A673 (cell line): ENCODE data around the gene KCNJ15.

Experiments used
- CTCF ChIP-seq: fragments of 300-800, 200-600 bp; sonication (generic); conservative IDR thresholded peaks from 2 replicates; pipeline ENCODE4 v1.5.1; 2017; ENCODE audit warnings: low read depth, mild to moderate bottlenecking, antibody characterized with exemption, low read length, moderate library complexity, mixed read lengths
- EZH2 ChIP-seq: fragments of 200-600 bp; sonication (generic); IDR thresholded peaks from 2 replicates; pipeline ENCODE4 v1.6.1; 2017; ENCODE audit warnings: borderline replicate concordance, low read depth, mild to moderate bottlenecking, mixed read lengths, antibody characterized with exemption, low read length; ENCODE audit not compliant: poor library complexity, severe bottlenecking

DNA sequence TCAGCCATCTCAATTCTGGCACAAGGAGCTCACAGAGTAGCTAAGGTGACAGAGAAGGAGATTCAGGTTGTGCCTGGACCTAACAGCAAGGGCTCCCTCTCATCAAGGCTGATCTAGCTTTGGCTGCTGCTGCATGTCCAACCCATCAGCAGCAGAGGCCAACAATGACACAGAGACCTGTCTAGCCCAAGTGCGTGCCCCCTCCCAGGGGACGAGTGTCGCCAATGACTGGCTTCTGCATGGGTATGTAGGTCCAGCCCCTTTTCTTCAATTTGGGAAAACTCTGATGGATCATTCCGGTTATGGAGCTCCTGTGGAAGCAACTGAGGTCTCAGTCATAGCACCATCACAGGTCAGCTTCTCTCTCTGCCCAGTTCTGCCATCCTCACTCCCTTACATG is 83.3 kb downstream of the KCNJ15 start:
- TF ChIP-seq CTCF (no peak), EZH2 (no peak)
